GM23248 (cell line): ENCODE data around the gene ZNF507. TPM values are rescaled to one million over a fixed set of nuclear protein-coding genes. Genes with fewer than 3 reads are reported as not detected.

Source experiments
- DNase-seq: peaks from one replicate; pipeline ENCODE4 v3.0.0-alpha.2; 2015
- H2AFZ ChIP-seq: fragments of 200-600 bp; sonication (generic); 2 replicates; pipeline ENCODE4 v1.6.1; 2016; ENCODE audit warnings: antibody characterized with exemption
- H3F3A ChIP-seq: fragments of 200-600 bp; sonication (generic); 2 replicates; pipeline ENCODE4 v1.6.1; 2016; ENCODE audit warnings: mild to moderate bottlenecking, antibody characterized with exemption, mixed run types; ENCODE audit not compliant: insufficient read depth
- H3K27ac ChIP-seq: fragments of 200-600 bp; sonication (generic); 2 replicates; pipeline ENCODE4 v1.5.1; 2016; ENCODE audit warnings: mild to moderate bottlenecking
- H3K27me3 ChIP-seq: fragments of 200-600 bp; sonication (generic); replicated peaks from 2 replicates; pipeline ENCODE4 v1.6.1; 2016; ENCODE audit warnings: mild to moderate bottlenecking; ENCODE audit not compliant: insufficient read depth
- H3K36me3 ChIP-seq: fragments of 200-600 bp; sonication (generic); 2 replicates; pipeline ENCODE4 v1.6.1; 2016; ENCODE audit warnings: low read depth, mild to moderate bottlenecking
- H3K4me1 ChIP-seq: fragments of 200-600 bp; sonication (generic); 2 replicates; pipeline ENCODE4 v1.6.1; 2016; ENCODE audit warnings: mild to moderate bottlenecking; ENCODE audit not compliant: insufficient read depth
- H3K4me2 ChIP-seq: fragments of 200-600 bp; sonication (generic); one replicate; pipeline ENCODE4 v1.6.1; 2016; ENCODE audit warnings: mild to moderate bottlenecking; ENCODE audit not compliant: unreplicated experiment
- H3K4me3 ChIP-seq: fragments of 200-600 bp; sonication (generic); 2 replicates; pipeline ENCODE4 v1.5.1; 2016; ENCODE audit warnings: mild to moderate bottlenecking
- H3K79me2 ChIP-seq: fragments of 200-600 bp; sonication (generic); 2 replicates; pipeline ENCODE4 v1.6.1; 2016; ENCODE audit warnings: mild to moderate bottlenecking; ENCODE audit not compliant: insufficient read depth
- H3K9ac ChIP-seq: fragments of 200-600 bp; sonication (generic); 2 replicates; pipeline ENCODE4 v1.6.1; 2016; ENCODE audit warnings: mild to moderate bottlenecking
- H3K9me2 ChIP-seq: fragments of 200-600 bp; sonication (generic); 2 replicates; pipeline ENCODE4 v1.6.1; 2016; ENCODE audit warnings: mixed run types, mild to moderate bottlenecking, moderate library complexity; ENCODE audit not compliant: insufficient read depth
- H3K9me3 ChIP-seq: fragments of 200-600 bp; sonication (generic); one replicate; pipeline ENCODE4 v1.6.1; 2017; ENCODE audit warnings: low read depth
- H4K20me1 ChIP-seq: fragments of 200-600 bp; sonication (generic); 2 replicates; pipeline ENCODE4 v1.6.0; 2016; ENCODE audit not compliant: insufficient read depth
- EZH2 ChIP-seq: fragments of 200-600 bp; sonication (generic); IDR thresholded peaks from 2 replicates; pipeline ENCODE4 v1.6.1; 2018; ENCODE audit warnings: antibody characterized with exemption, mild to moderate bottlenecking; ENCODE audit not compliant: insufficient read depth, poor library complexity, severe bottlenecking
- EZH2phosphoT487 ChIP-seq: fragments of 200-600 bp; sonication (generic); IDR thresholded peaks from 2 replicates; pipeline ENCODE4 v1.6.1; 2018; ENCODE audit warnings: antibody characterized with exemption, moderate library complexity, mild to moderate bottlenecking, low read depth; ENCODE audit not compliant: insufficient read depth
- WGBS, 2 experiments: methylation state at CpG; one replicate each; pipeline ENCODE4 v1.1.6; 2015 to 2017; ENCODE audit warnings: low lambda C conversion rate in 2 of 2, low coverage in 1 of 2; ENCODE audit errors: missing lambda C conversion rate in 2 of 2; 5-methylcytosine and 5-hydroxymethylcytosine counted together
- in situ Hi-C: fragments of 300-500 bp; cut with MboI; formaldehyde crosslinking; loops from 2 replicates; pipeline ENCODE4 v1.15.0; 2020
- polyA plus RNA-seq: library from polyadenylated mRNA; unstranded; fragments of >200 nt; fragmentation: Nextera tagmentation; extraction: Ambion mirVana; gene quantifications from 2 replicates; pipeline ENCODE4 v1.2.1, GENCODE V29; 2016
- total RNA-seq: library from RNA; depleted of rRNA; stranded (reverse); fragments of >200 nt; shearing (Covaris generic); gene quantifications from 2 replicates; pipeline ENCODE4 v1.2.3, GENCODE V29; 2014

Gene ZNF507
- total and polyA plus RNA-seq, 2 experiments from 2014 or later, result 4.9 to 5.2 TPM

GRCh38 chr19:32307591-32307990 lies 37.8 kb upstream of the ZNF507 start:
- no peak for DNase-seq
- Histone ChIP-seq H2AFZ (no peak overlapping the region), H3K79me2 (no peaks in the 10 kb centered on the region), H3K4me1 (no peaks in the 10 kb centered on the region), H3K4me3 (no peak overlapping the region), H3K9ac (no peak overlapping the region), H3K4me2 (no peak overlapping the region), H3K36me3 (no peaks in the 10 kb centered on the region), H3K9me3 (no peaks in the 10 kb centered on the region), H3K27me3 (peaks cover 9% of the 10 kb centered on the region; the same call in 1 of the 2 replicates), H3K27ac (no peak overlapping the region), H3F3A (no peaks in the 10 kb centered on the region), H4K20me1 (no peaks in the 10 kb centered on the region), H3K9me2 (no peaks in the 10 kb centered on the region)
- in situ Hi-C loops, result no loop called here
- WGBS, 2 experiments, result 62 to 68% methylated on average over 5 of the region's 5 CpGs
- TF ChIP-seq EZH2, result no peak

GRCh38 chr19:32308431-32309077 lies 36.9 kb upstream of the ZNF507 start:
- Histone ChIP-seq H3K4me3 (no peak overlapping the region), H3K27ac (no peak overlapping the region), H4K20me1 (no peaks in the 10 kb centered on the region), H3K36me3 (no peaks in the 10 kb centered on the region), H3K27me3 (peaks cover 9% of the 10 kb centered on the region; the same call in 1 of the 2 replicates), H3K9me2 (no peaks in the 10 kb centered on the region), H3K9me3 (no peaks in the 10 kb centered on the region), H3K79me2 (no peaks in the 10 kb centered on the region), H3K9ac (no peak overlapping the region), H3K4me1 (no peaks in the 10 kb centered on the region), H3K4me2 (no peak overlapping the region), H3F3A (no peaks in the 10 kb centered on the region), H2AFZ (no peak overlapping the region)
- TF ChIP-seq EZH2 (no peak), EZH2phosphoT487 (no peak)
- in situ Hi-C loops, result no loop called here
- no peak for DNase-seq
- 53 to 59% methylated on average over 8 of the region's 8 CpGs for WGBS, 2 experiments

GRCh38 chr19:32309711-32310390 lies 35.6 kb upstream of the ZNF507 start:
- no peak overlapping the region for H3K4me3 ChIP-seq
- H3K27me3 ChIP-seq, result peaks cover 9% of the 10 kb centered on the region; the same call in 1 of the 2 replicates
- H3K79me2 ChIP-seq, result no peaks in the 10 kb centered on the region
- H4K20me1 ChIP-seq, result no peaks in the 10 kb centered on the region
- no peak overlapping the region for H3K27ac ChIP-seq
- no peaks in the 10 kb centered on the region for H3K9me2 ChIP-seq
- H3K9me3 ChIP-seq, result no peaks in the 10 kb centered on the region
- H3K9ac ChIP-seq, result no peak overlapping the region
- WGBS, 2 experiments, result 6% methylated on average over 29 of the region's 29 CpGs
- no peak for TF ChIP-seq EZH2
- no peak for TF ChIP-seq EZH2phosphoT487
- H3K4me2 ChIP-seq, result no peak overlapping the region
- in situ Hi-C loops, result no loop called here
- H2AFZ ChIP-seq, result no peak overlapping the region
- DNase-seq, result peak; percentile 35
- H3K36me3 ChIP-seq, result no peaks in the 10 kb centered on the region
- no peaks in the 10 kb centered on the region for H3F3A ChIP-seq
- H3K4me1 ChIP-seq, result no peaks in the 10 kb centered on the region

- no peak overlapping the region for H3K27ac ChIP-seq
- DNase-seq, result no peak
- H3K9ac ChIP-seq, result no peak overlapping the region
- H2AFZ ChIP-seq, result no peak overlapping the region
- TF ChIP-seq EZH2 (no peak), EZH2phosphoT487 (no peak)
- H3K4me1 ChIP-seq, result no peaks in the 10 kb centered on the region
- no peaks in the 10 kb centered on the region for H3K9me2 ChIP-seq
- WGBS, 2 experiments, result 74 to 76% methylated on average over 10 of the region's 10 CpGs
- no peaks in the 10 kb centered on the region for H4K20me1 ChIP-seq
- peaks cover 9% of the 10 kb centered on the region; the same call in 1 of the 2 replicates for H3K27me3 ChIP-seq
- no peak overlapping the region for H3K4me3 ChIP-seq
- no peaks in the 10 kb centered on the region for H3K36me3 ChIP-seq
- in situ Hi-C loops, result no loop called here
- H3K4me2 ChIP-seq, result no peak overlapping the region
- no peaks in the 10 kb centered on the region for H3F3A ChIP-seq
- H3K79me2 ChIP-seq, result no peaks in the 10 kb centered on the region
- H3K9me3 ChIP-seq, result no peaks in the 10 kb centered on the region
Measured at GRCh38 chr19:32311371-32311770, 34.0 kb upstream of the ZNF507 start.
